ENCODE measurements around the gene JAKMIP2. TPM values are rescaled to one million over a fixed set of nuclear protein-coding genes. Genes with fewer than 3 reads are reported as not detected.
A peak's percentile ranks its signal among the peaks of the same experiment; 100 is the strongest.

Gene JAKMIP2
- total RNA-seq, 4 donors from 2014 or later: 0.83 to 2.6 (median 1.3) TPM

DNA sequence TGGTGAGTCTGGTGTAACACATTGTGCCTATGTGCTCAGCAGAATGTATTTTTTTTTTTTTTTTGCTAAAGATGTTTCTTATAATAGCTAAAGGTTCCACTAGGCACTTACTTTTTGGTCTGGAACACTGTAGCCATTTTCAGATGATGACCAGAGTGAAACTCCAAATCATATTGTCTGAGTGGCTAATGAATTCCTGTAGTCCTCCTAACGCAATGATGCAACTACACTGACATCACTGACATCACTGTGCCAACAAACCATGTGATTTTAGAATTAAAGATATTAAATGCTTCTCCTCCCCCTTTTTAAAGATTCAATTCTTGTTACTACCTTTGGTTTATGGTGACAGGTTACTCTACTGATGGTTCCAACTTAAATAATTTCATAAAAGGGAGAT lies 28.8 kb downstream of the JAKMIP2 start:
- intact Hi-C loops (cut with DNase I): no loop called here
- TF ChIP-seq EP300 (IDR thresholded peaks at IDR 0.05): no peak
- TF ChIP-seq, protein P1, sequence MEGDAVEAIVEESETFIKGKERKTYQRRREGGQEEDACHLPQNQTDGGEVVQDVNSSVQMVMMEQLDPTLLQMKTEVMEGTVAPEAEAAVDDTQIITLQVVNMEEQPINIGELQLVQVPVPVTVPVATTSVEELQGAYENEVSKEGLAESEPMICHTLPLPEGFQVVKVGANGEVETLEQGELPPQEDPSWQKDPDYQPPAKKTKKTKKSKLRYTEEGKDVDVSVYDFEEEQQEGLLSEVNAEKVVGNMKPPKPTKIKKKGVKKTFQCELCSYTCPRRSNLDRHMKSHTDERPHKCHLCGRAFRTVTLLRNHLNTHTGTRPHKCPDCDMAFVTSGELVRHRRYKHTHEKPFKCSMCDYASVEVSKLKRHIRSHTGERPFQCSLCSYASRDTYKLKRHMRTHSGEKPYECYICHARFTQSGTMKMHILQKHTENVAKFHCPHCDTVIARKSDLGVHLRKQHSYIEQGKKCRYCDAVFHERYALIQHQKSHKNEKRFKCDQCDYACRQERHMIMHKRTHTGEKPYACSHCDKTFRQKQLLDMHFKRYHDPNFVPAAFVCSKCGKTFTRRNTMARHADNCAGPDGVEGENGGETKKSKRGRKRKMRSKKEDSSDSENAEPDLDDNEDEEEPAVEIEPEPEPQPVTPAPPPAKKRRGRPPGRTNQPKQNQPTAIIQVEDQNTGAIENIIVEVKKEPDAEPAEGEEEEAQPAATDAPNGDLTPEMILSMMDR (IDR thresholded peaks at IDR 0.05): no peak
- TF ChIP-seq POLR2AphosphoS5 (IDR thresholded peaks at IDR 0.05): no peak
- Histone ChIP-seq H3K36me3 (no peaks in the 10 kb centered on the region), H3K27me3 (no peaks in the 10 kb centered on the region), H3K4me3 (no peak overlapping the region), H3K4me1 (peaks cover 0 to 6% (median 3%) of the 10 kb centered on the region in 4 donors), H3K9me3 (no peaks in the 10 kb centered on the region), H3K27ac (replicated peaks in 1 of 4) (no peak overlapping the region)
- DNase-seq (ENCODE audit: extremely low spot score): no peak
- WGBS: 95% methylated on average over 1 of the region's 1 CpG

DNA sequence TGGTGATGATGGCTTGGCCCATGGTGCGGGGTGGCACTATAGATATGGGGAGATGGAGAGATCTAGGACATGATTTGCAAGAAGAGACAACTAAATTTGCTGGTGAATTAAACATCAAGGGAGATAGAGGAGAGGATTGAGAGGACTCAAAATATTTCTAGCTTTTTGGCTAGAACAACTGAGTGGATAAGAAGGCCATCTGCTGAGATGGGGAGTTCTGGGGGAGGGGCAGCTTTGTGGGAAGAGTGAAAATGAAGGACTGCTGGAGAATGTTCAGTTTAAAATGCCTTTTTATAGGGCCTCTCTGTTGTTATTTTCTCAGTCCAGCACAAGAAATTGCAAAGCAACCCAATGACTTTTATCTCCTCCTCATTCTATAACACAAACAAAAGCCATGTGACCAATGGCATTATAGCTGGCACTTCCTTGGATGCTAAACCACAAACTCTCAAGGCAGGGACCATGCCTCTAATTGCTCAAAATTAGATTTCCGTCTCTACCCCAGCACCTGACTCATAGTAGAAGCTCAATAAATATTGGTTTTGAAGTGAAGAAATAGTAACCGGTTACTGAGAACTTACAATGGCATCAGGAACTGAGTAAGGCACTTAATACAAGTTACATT lies 29.8 kb downstream of the JAKMIP2 start:
- Histone ChIP-seq H3K9me3 (no peaks in the 10 kb centered on the region), H3K27ac (replicated peaks in 1 of 4) (no peak overlapping the region), H3K4me1 (peaks cover 0 to 6% (median 3%) of the 10 kb centered on the region in 4 donors), H3K4me3 (no peak overlapping the region), H3K27me3 (no peaks in the 10 kb centered on the region), H3K36me3 (no peaks in the 10 kb centered on the region)
- WGBS: 90% methylated on average over 3 of the region's 3 CpGs
- intact Hi-C loops (cut with DNase I): no loop called here
- TF ChIP-seq, protein P1 (IDR thresholded peaks at IDR 0.05): no peak
- TF ChIP-seq EP300 (IDR thresholded peaks at IDR 0.05): no peak
- TF ChIP-seq POLR2AphosphoS5 (IDR thresholded peaks at IDR 0.05): no peak
- TF ChIP-seq POLR2A (IDR thresholded peaks at IDR 0.05; ENCODE audit: low read depth): no peak
- DNase-seq (ENCODE audit: extremely low spot score): no peak

DNA sequence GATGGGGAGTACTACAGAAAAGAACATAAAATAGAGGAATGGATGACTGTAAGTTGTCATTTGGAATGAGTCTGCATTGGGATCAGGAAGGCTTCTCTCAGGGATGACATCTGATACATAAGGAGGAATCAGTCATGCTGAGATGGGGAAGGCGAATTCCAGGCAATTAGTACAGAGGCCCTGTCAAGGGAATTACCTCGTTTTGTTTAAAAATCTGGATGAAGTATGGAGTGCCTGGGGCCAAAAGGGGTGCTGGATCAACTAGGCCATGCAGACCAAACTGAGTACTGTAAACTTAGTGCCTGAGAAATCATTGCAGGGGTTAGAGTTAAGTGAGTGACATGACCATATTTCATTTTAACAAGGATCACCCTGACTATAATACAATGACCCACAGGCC lies 30.5 kb downstream of the JAKMIP2 start:
- peaks cover 0 to 6% (median 3%) of the 10 kb centered on the region in 4 donors for H3K4me1 ChIP-seq
- no peaks in the 10 kb centered on the region for H3K36me3 ChIP-seq
- H3K4me3 ChIP-seq: no peak overlapping the region
- intact Hi-C loops (cut with DNase I): no loop called here
- DNase-seq (ENCODE audit: extremely low spot score): no peak
- H3K27me3 ChIP-seq: no peaks in the 10 kb centered on the region
- no peaks in the 10 kb centered on the region for H3K9me3 ChIP-seq
- TF ChIP-seq, protein P1 (IDR thresholded peaks at IDR 0.05): no peak
- TF ChIP-seq POLR2AphosphoS5 (IDR thresholded peaks at IDR 0.05) (no peak), EP300 (IDR thresholded peaks at IDR 0.05) (no peak), POLR2A (IDR thresholded peaks at IDR 0.05; ENCODE audit: low read depth) (no peak)
- WGBS: 41% methylated on average over 2 of the region's 2 CpGs
- peak overlapping the region in 1 of 4 donors; percentile 3 for H3K27ac ChIP-seq (replicated peaks in 1 of 4)

DNA sequence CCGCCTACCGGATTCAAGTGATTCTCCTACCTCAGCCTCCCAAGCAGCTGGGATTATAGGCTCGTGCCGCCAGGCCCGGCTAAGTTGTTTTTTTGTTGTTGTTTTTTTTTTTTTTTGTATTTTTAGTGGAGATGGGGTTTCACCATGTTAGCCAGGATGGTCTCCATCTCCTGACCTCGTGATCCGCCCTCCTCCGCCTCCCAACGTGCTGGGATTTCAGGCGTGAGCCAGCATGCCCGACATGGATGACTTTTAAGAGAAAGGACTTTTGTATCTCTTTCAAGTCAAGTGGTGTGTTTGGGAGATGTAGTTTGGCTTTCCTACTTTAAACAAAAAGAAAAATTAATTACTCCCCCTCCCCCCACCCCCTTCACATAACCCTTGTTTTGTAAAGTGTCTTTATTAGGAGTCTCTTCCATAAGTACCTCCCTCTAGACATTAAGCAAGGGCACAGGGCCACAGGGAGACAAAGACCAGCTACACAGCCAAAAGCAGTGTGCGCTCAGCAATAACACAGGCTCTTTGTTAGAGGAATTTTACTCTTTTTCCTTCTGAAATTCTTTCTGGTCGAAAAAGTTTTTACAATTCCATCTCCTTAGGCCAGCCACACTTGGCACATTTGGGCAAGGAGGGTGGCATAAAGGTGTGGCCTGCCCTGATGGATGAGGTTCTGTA lies 31.2 kb downstream of the JAKMIP2 start:
- Histone ChIP-seq H3K27me3 (no peaks in the 10 kb centered on the region), H3K27ac (replicated peaks in 1 of 4) (peak overlapping the region in 1 of 4 donors; percentile 3), H3K4me3 (no peak overlapping the region), H3K36me3 (no peaks in the 10 kb centered on the region), H3K4me1 (peaks cover 0 to 6% (median 3%) of the 10 kb centered on the region in 4 donors), H3K9me3 (no peaks in the 10 kb centered on the region)
- TF ChIP-seq POLR2A (IDR thresholded peaks at IDR 0.05; ENCODE audit: low read depth): no peak
- TF ChIP-seq POLR2AphosphoS5 (IDR thresholded peaks at IDR 0.05): no peak
- TF ChIP-seq EP300 (IDR thresholded peaks at IDR 0.05): no peak
- TF ChIP-seq, protein P1 (IDR thresholded peaks at IDR 0.05): no peak
- 83% methylated on average over 13 of the region's 13 CpGs for WGBS
- intact Hi-C loops (cut with DNase I): no loop called here
- no peak for DNase-seq (ENCODE audit: extremely low spot score)
